ENCODE measurements around the gene EXT2.
A peak's percentile ranks its signal among the peaks of the same experiment; 100 is the strongest.

The EXT2 gene

GRCh38 chr11:44088377-44088776 lies 7.1 kb upstream of the EXT2 start:
- Mint-ChIP-seq H3K27ac (no peak overlapping the region), H3K36me3 (ENCODE audit: low read depth) (peaks cover 24% of the 10 kb centered on the region), H3K27me3 (ENCODE audit: low read depth) (no peaks in the 10 kb centered on the region), H3K9me3 (peaks cover 11% of the 10 kb centered on the region), H3K4me1 (no peaks in the 10 kb centered on the region), H3K4me3 (no peak overlapping the region)
- TF ChIP-seq CTCF (IDR thresholded peaks at IDR 0.05; ENCODE audit: unreplicated experiment in 3 of 3) = no peak

- Mint-ChIP-seq H3K27me3 (ENCODE audit: low read depth) (no peaks in the 10 kb centered on the region), H3K4me1 (no peaks in the 10 kb centered on the region), H3K9me3 (peaks cover 11% of the 10 kb centered on the region), H3K36me3 (ENCODE audit: low read depth) (peaks cover 22% of the 10 kb centered on the region), H3K27ac (no peak overlapping the region), H3K4me3 (no peak overlapping the region)
- TF ChIP-seq CTCF (IDR thresholded peaks at IDR 0.05; ENCODE audit: unreplicated experiment in 3 of 3) = no peak
Measured at GRCh38 chr11:44088871-44089270, 6.6 kb upstream of the EXT2 start.

GRCh38 chr11:44090539-44090938 lies 4.9 kb upstream of the EXT2 start:
- H3K9me3 Mint-ChIP-seq = peaks cover 5% of the 10 kb centered on the region
- H3K4me3 Mint-ChIP-seq = no peak overlapping the region

GRCh38 chr11:44094260-44094868 lies 1.1 kb upstream of the EXT2 start:
- peak overlapping the region; percentile 73 to 88 (median 87) for H3K4me3 Mint-ChIP-seq
- H3K4me1 Mint-ChIP-seq = peaks cover 23% of the 10 kb centered on the region
- peaks cover 5% of the 10 kb centered on the region for H3K27me3 Mint-ChIP-seq (ENCODE audit: low read depth)
- TF ChIP-seq CTCF (IDR thresholded peaks at IDR 0.05; ENCODE audit: unreplicated experiment in 3 of 3) = peak; percentile 70 to 84 (median 80)
- H3K9me3 Mint-ChIP-seq = peaks cover 3% of the 10 kb centered on the region
- H3K27ac Mint-ChIP-seq = no peak overlapping the region
- peaks cover 9% of the 10 kb centered on the region for H3K36me3 Mint-ChIP-seq (ENCODE audit: low read depth)

More at GRCh38 chr11:44090539-44090938, 4.9 kb upstream of the EXT2 start:
- Mint-ChIP-seq H3K27ac (no peak overlapping the region), H3K36me3 (ENCODE audit: low read depth) (peaks cover 16% of the 10 kb centered on the region), H3K4me1 (peaks cover 11% of the 10 kb centered on the region), H3K27me3 (ENCODE audit: low read depth) (peaks cover 5% of the 10 kb centered on the region)
- TF ChIP-seq CTCF (IDR thresholded peaks at IDR 0.05; ENCODE audit: unreplicated experiment in 3 of 3) = no peak

GRCh38 chr11:44096360-44097185 lies 1.1 kb downstream of the EXT2 start:
- no peak for TF ChIP-seq CTCF (IDR thresholded peaks at IDR 0.05; ENCODE audit: unreplicated experiment in 3 of 3)
- H3K27ac Mint-ChIP-seq = no peak overlapping the region
- H3K4me1 Mint-ChIP-seq = peaks cover 23% of the 10 kb centered on the region
- no peaks in the 10 kb centered on the region for H3K9me3 Mint-ChIP-seq
- H3K4me3 Mint-ChIP-seq = peak overlapping the region; percentile 86 to 92 (median 90)
- peaks cover 11% of the 10 kb centered on the region for H3K27me3 Mint-ChIP-seq (ENCODE audit: low read depth)
- H3K36me3 Mint-ChIP-seq (ENCODE audit: low read depth) = peaks cover 13% of the 10 kb centered on the region

Data from nephron (organoid).